Measurements from ENCODE around the gene LGALS4. TPM values are rescaled to one million over a fixed set of nuclear protein-coding genes. Genes with fewer than 3 reads are reported as not detected.

Gene LGALS4
- total and polyA plus RNA-seq, 9 of the 15 experiments (the other 6 are each of a cell fraction or from before 2014, with no cell fraction given), result 0.08 to 1.1 (median 0.30) TPM; not detected in 3

DNA sequence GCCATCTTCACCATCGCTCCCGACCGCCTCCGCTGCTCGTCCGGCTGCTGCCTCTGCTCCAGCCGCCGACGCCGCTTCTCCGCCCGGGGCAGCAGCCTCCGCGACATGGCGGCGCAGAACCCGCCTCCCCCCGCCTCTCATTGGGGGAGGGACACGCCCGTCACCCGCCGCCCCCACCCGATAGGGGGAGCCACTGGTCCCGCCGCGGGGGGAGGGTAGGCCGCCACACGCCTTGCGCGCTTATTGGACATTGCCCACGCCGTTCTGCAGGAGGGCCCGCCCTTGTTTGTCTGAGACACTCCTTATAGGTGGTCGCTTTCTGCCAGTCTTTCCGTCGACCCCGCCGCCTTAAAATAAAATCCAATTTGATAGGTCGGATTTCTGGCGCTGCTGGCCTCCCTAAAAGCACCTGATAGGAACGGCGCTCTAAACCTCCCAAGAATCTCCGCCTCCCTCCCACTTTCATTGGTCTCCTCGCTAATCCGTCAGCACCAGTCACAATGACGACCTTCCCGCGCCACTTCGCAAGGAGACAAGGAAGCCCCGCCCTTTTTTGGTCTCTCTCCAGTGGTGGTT, 37.2 kb upstream of the LGALS4 start, which contains the start of gene HNRNPL (continued):
- no peak for TF ChIP-seq ARID1B (IDR thresholded peaks at IDR 0.05)
- TF ChIP-seq E2F6 (IDR thresholded peaks at IDR 0.05; ENCODE audit: borderline replicate concordance in 1 of 2, extremely low read depth in 1 of 2, insufficient read depth in 1 of 2, insufficient read length in 1 of 2, low read depth in 1 of 2, low read length in 1 of 2, poor library complexity in 1 of 2, severe bottlenecking in 1 of 2), result peak in 1 of 2 experiments; percentile 41
- no peak for TF ChIP-seq REST (IDR thresholded peaks at IDR 0.05; ENCODE audit: borderline replicate concordance)
- peak; percentile 67; the same call in 1 of the 2 replicates for TF ChIP-seq REST (CRISPR knock-in tag; IDR thresholded peaks at IDR 0.05; ENCODE audit: low read depth)
- no peak for TF ChIP-seq ZNF274 (IDR thresholded peaks at IDR 0.05; ENCODE audit: borderline replicate concordance, low read depth, low read length)
- no peak for TF ChIP-seq ZNF311 (CRISPR knock-in tag; IDR thresholded peaks at IDR 0.05)
- no peak for TF ChIP-seq MXI1 (IDR thresholded peaks at IDR 0.05; ENCODE audit: low read depth, low read length)
- TF ChIP-seq, protein P1, sequence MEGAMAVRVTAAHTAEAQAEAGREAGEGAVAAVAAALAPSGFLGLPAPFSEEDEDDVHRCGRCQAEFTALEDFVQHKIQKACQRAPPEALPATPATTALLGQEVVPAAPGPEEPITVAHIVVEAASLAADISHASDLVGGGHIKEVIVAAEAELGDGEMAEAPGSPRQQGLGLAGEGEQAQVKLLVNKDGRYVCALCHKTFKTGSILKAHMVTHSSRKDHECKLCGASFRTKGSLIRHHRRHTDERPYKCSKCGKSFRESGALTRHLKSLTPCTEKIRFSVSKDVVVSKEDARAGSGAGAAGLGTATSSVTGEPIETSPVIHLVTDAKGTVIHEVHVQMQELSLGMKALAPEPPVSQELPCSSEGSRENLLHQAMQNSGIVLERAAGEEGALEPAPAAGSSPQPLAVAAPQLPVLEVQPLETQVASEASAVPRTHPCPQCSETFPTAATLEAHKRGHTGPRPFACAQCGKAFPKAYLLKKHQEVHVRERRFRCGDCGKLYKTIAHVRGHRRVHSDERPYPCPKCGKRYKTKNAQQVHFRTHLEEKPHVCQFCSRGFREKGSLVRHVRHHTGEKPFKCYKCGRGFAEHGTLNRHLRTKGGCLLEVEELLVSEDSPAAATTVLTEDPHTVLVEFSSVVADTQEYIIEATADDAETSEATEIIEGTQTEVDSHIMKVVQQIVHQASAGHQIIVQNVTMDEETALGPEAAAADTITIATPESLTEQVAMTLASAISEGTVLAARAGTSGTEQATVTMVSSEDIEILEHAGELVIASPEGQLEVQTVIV (CRISPR knock-in tag; IDR thresholded peaks at IDR 0.05; ENCODE audit: borderline replicate concordance), result no peak
- TF ChIP-seq LEF1 (IDR thresholded peaks at IDR 0.05), result peak; percentile 40; the same call in 1 of the 2 replicates
- TF ChIP-seq ZNF133 (CRISPR knock-in tag; IDR thresholded peaks at IDR 0.05), result no peak
- no peak for TF ChIP-seq NONO (IDR thresholded peaks at IDR 0.05; ENCODE audit: low read depth in 2 of 2, low read length in 1 of 2)
- TF ChIP-seq NBN (IDR thresholded peaks at IDR 0.05; ENCODE audit: low read depth), result peak; percentile 38; the same call in 1 of the 2 replicates
- TF ChIP-seq HDAC6 (IDR thresholded peaks at IDR 0.05; ENCODE audit: low read depth, low read length), result no peak
- no peak; the same call in 1 of the 2 replicates for TF ChIP-seq FOXP1 (CRISPR knock-in tag; IDR thresholded peaks at IDR 0.05)
- no peak for TF ChIP-seq ZBTB17 (CRISPR knock-in tag; IDR thresholded peaks at IDR 0.05)
- peak; percentile 37 for TF ChIP-seq FUS (optimal IDR thresholded peaks at IDR 0.05; ENCODE audit: low read depth, low read length)
- peak; percentile 58 for TF ChIP-seq POLR2B (IDR thresholded peaks at IDR 0.05; ENCODE audit: low read depth, partially characterized antibody)
